Bronchial epithelial cell (primary cell): Measurements from ENCODE around the gene ADAMTSL5. TPM values are rescaled to one million over a fixed set of nuclear protein-coding genes. Genes with fewer than 3 reads are reported as not detected.

ENCODE experiments used
- DNase-seq: peaks from one replicate; pipeline ENCODE4 v3.0.0-alpha.2; 2010; ENCODE audit warnings: low read depth
- FAIRE-seq: peaks from 2 replicates; lab custom pipeline; 2011; peaks lifted over from hg19 to GRCh38; lab: Jason Lieb, UNC
- H3K27me3 ChIP-seq: 2 replicates; pipeline ENCODE4 v1.5.1; 2011; ENCODE audit warnings: low read length; ENCODE audit not compliant: control insufficient read depth, insufficient read depth
- H3K36me3 ChIP-seq: 2 replicates; pipeline ENCODE4 v1.5.1; 2011; ENCODE audit warnings: low read length; ENCODE audit not compliant: control insufficient read depth, insufficient read depth
- H3K4me3 ChIP-seq: 2 replicates; pipeline ENCODE4 v1.5.1; 2011; ENCODE audit warnings: mild to moderate bottlenecking, low read depth, low read length, control low read depth
- CTCF ChIP-seq: IDR thresholded peaks from 2 replicates; pipeline ENCODE4 v1.5.1; 2011; ENCODE audit warnings: mild to moderate bottlenecking, moderate library complexity, low read length, control low read depth, inconsistent platforms; ENCODE audit not compliant: insufficient read depth, severe bottlenecking
- total RNA-seq: library from RNA; depleted of rRNA; stranded (reverse); fragments of >200 nt; gene quantifications from 2 replicates; pipeline ENCODE4 v1.2.1, GENCODE V29; 2014

ADAMTSL5 gene
- total RNA-seq, 1 donor from 2014 or later, result 1.8 TPM

- no peaks in the 10 kb centered on the region for H3K36me3 ChIP-seq
- H3K4me3 ChIP-seq, result peak within 1 kb of the TSS; percentile 63
- DNase-seq (no peak), FAIRE-seq (no peak)
- H3K27me3 ChIP-seq, result no peaks in the 10 kb centered on the region
- TF ChIP-seq CTCF, result no peak
Measured at GRCh38 chr19:1491114-1491848, 21.5 kb downstream of the ADAMTSL5 start, which contains the start of gene REEP6. Gene REEP6, plus strand, starts transcription at chr19:1491181. Its CDS starts 89 bp downstream, at chr19:1491270.

GRCh38 chr19:1490311-1491113 lies 22.3 kb downstream of the ADAMTSL5 start, which contains the start of gene PCSK4:
Gene PCSK4, minus strand, starts transcription at chr19:1490350. Its CDS starts 4 bp downstream, at chr19:1490346.
- Histone ChIP-seq H3K4me3 (peak within 1 kb of the TSS; percentile 63), H3K27me3 (no peaks in the 10 kb centered on the region), H3K36me3 (no peaks in the 10 kb centered on the region)
- DNase-seq (peak; percentile 94), FAIRE-seq (peak; percentile 36)
- no peak for TF ChIP-seq CTCF

GRCh38 chr19:1489463-1490310 lies 23.1 kb downstream of the ADAMTSL5 start:
- Histone ChIP-seq H3K36me3 (no peaks in the 10 kb centered on the region), H3K27me3 (no peaks in the 10 kb centered on the region), H3K4me3 (peak overlapping the region; percentile 60)
- TF ChIP-seq CTCF, result no peak
- DNase-seq (no peak), FAIRE-seq (no peak)

- no peak for FAIRE-seq
- no peak for DNase-seq
- Histone ChIP-seq H3K27me3 (no peaks in the 10 kb centered on the region), H3K4me3 (no peak overlapping the region), H3K36me3 (no peaks in the 10 kb centered on the region)
- TF ChIP-seq CTCF, result no peak
Measured at GRCh38 chr19:1488282-1488601, 24.6 kb downstream of the ADAMTSL5 start.

GRCh38 chr19:1487576-1488281 lies 25.1 kb downstream of the ADAMTSL5 start:
- Histone ChIP-seq H3K4me3 (no peak overlapping the region), H3K36me3 (no peaks in the 10 kb centered on the region), H3K27me3 (no peaks in the 10 kb centered on the region)
- FAIRE-seq (no peak), DNase-seq (no peak)
- no peak for TF ChIP-seq CTCF
